Occipital lobe (tissue), 2 donors: ENCODE data around the gene PDE3A. TPM values are rescaled to one million over a fixed set of nuclear protein-coding genes. Genes with fewer than 3 reads are reported as not detected.
A peak's percentile ranks its signal among the peaks of the same experiment; 100 is the strongest.
"Not testable (repeated sequence)": the region's sequence is repeated elsewhere in the genome, so short reads cannot be mapped to it uniquely, and the experiment has no call there.

Source experiments
- DNase-seq: peaks from one replicate; lab custom pipeline; 2025; lab: John Stamatoyannopoulos, UW
- total RNA-seq: library from RNA; depleted of rRNA; stranded (reverse); fragments of >200 nt; gene quantifications from one replicate; pipeline ENCODE4 v1.2.3, GENCODE V29; 2014

Gene PDE3A
- total RNA-seq: 7.8 TPM

- peak; percentile 21 for DNase-seq
Observed at GRCh38 chr12:20368114-20368650, at the start of gene PDE3A. Gene PDE3A, plus strand, starts transcription at chr12:20368537. Its CDS starts 748 bp downstream, at chr12:20369285.

GRCh38 chr12:20319366-20319765, 49.0 kb upstream of the PDE3A start:
- DNase-seq: no peak

GRCh38 chr12:20320552-20320951, 47.8 kb upstream of the PDE3A start:
- no peak for DNase-seq

- not testable (repeated sequence) for DNase-seq
Observed at GRCh38 chr12:20330826-20331505, 37.4 kb upstream of the PDE3A start.

- no peak for DNase-seq
Observed at GRCh38 chr12:20339060-20339459, 29.3 kb upstream of the PDE3A start.

GRCh38 chr12:20342111-20342510, 26.2 kb upstream of the PDE3A start:
- DNase-seq: no peak

GRCh38 chr12:20345866-20346265, 22.5 kb upstream of the PDE3A start:
- no peak for DNase-seq

- DNase-seq: no peak
Observed at GRCh38 chr12:20350026-20350425, 18.3 kb upstream of the PDE3A start.

GRCh38 chr12:20350495-20350894, 17.8 kb upstream of the PDE3A start:
- DNase-seq: no peak

GRCh38 chr12:20351406-20351805, 16.9 kb upstream of the PDE3A start:
- DNase-seq: no peak

GRCh38 chr12:20356048-20356447, 12.3 kb upstream of the PDE3A start:
- DNase-seq: no peak

- DNase-seq: no peak
Observed at GRCh38 chr12:20360407-20360806, 7.9 kb upstream of the PDE3A start.

- no peak for DNase-seq
Observed at GRCh38 chr12:20361416-20361815, 6.9 kb upstream of the PDE3A start.

- no peak for DNase-seq
Observed at GRCh38 chr12:20364501-20364900, 3.8 kb upstream of the PDE3A start.

GRCh38 chr12:20366776-20367409, 1.4 kb upstream of the PDE3A start:
- DNase-seq: no peak

GRCh38 chr12:20367583-20368113, 689 bp upstream of the PDE3A start:
- DNase-seq: no peak

- DNase-seq: no peak
Observed at GRCh38 chr12:20368651-20369304, 441 bp downstream of the PDE3A start.

GRCh38 chr12:20369305-20370013, 1.1 kb downstream of the PDE3A start:
- peak; percentile 46 for DNase-seq

GRCh38 chr12:20370014-20370386, 1.7 kb downstream of the PDE3A start:
- DNase-seq: no peak

- no peak for DNase-seq
Observed at GRCh38 chr12:20370866-20371519, 2.7 kb downstream of the PDE3A start.
